Left kidney (tissue), 2 donors: ENCODE measurements around the gene SORBS1. TPM values are rescaled to one million over a fixed set of nuclear protein-coding genes. Genes with fewer than 3 reads are reported as not detected.
A peak's percentile ranks its signal among the peaks of the same experiment; 100 is the strongest.

Experiments used
- DNase-seq: peaks from one replicate; pipeline ENCODE4 v3.0.0-alpha.2; 2013
- polyA plus RNA-seq: library from polyadenylated mRNA; unstranded; fragments of 120-200 nt; gene quantifications from one replicate; pipeline ENCODE4 v1.2.1, GENCODE V29; 2013; ENCODE audit not compliant: insufficient read length

The SORBS1 gene
- polyA plus RNA-seq, 1 donor, result 41.7 TPM

DNA sequence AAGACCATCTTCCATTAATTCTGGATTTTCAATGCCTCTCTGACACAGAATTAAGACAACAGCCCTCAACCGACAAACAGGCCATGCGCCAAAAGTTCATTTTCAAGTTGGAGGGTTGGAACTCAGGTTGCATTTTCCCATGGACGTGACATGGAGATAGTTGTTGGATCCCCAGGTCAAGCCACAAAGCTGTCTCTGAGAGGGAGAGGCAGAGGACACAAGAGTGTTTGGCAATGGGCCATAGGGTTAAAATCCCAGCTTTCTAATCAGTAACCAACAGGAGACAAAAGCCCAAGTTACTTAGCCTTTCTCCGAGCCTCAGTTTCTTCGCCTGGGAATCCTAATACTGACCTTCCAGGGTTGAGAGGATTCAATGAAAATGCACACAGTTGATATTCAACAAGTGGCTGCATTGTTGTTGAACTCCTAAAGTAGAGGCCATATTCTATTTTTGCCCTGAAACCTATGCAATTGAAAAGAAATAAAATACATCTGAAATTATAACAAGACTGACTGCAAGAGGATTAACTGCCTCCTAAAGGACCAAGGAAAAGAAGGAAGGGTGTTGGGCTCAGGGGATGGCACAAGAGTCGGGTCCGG, 44.3 kb downstream of the SORBS1 start:
- no peak for DNase-seq

GRCh38 chr10:95513941-95514392, 47.2 kb downstream of the SORBS1 start:
- no peak for DNase-seq

DNA sequence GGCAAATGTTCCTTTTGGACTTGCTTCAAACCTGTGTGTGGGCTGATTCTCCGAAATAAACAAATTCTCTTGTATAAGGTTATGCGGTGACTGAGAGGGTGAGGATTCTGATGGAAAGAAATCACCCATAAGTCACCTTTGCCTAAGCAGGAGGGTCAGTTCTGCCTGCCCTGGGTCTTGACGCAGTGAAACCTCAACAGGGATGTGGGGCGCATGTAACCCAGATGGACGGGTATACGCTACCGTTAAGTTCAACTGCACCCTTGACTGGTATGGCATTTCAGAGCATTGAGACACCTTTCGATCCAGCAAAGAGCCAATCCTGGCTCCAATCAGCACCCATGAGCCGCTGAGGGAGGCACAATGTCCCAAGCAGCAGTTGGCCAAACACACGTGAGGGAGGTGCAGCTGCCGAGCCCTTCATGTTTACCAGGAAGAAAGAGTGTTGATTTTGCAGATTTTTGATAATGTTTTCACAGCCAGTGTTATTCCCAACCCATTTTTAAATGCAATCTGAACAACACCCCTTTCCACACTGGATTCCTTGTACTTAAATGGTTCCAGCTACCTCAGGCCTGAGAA, 48.1 kb downstream of the SORBS1 start:
- no peak for DNase-seq

DNA sequence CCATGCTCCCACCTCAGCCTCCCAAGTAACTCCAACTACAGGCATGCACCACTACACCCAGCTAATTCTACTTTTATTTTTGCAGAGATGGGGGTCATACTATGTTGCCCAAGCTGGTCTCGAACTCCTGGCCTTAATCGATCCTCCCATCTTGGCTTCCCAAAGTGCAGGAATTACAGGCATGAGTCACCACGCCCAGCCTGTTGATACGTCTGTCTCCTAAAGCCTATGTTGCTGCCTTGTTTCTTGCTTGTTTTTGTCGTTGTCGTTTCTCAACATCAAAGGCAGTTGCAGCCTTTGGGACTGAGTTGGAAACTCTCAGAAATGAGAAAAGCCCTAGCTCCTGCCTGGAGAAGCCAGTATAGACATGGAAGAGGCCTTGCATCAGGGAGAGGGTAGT, 49.9 kb downstream of the SORBS1 start:
- no peak for DNase-seq

DNA sequence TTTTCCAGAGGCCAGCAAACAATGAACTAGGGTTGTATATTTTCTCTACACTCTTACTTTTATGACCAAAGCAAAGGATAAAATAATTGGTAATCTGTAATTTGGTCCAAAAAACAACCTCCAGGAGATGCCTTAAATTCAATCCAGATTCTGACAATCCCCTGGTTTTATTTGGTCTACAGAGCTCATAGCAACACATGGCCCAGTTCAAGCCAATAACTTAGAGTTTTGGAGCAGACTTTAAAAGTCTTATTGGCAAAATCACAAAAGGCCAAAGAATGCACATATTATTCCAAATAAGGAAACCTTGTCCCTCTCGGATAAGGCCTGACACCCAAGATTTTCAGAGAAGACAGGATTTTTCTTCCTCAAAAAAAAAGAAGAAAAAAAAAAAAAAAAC, 51.9 kb downstream of the SORBS1 start:
- peak; percentile 24 for DNase-seq

DNA sequence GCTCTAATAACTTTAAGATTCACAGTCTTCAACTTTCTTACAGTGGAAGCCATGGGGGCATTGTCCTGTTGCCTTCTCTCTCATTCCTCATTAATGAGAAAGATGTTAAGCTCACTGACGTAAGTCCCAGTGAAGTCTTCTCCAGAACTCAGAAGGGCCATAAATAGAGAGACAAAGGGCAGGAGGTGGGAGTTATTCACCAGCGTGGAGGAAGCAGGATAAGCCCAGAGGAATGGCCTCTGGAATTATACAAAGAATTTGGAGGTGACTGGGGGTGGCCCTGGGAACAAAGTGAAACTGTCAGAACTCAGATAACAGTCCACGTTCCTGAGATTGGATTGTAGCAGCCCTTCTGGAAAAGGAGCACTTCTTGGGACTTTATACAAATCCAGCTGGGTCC, 52.4 kb downstream of the SORBS1 start:
- DNase-seq, result peak; percentile 31

- no peak for DNase-seq
These were observed 55.0 kb downstream of the SORBS1 start for GRCh38 chr10:95506056-95506737.

GRCh38 chr10:95505641-95506040, 55.5 kb downstream of the SORBS1 start:
- no peak for DNase-seq

DNA sequence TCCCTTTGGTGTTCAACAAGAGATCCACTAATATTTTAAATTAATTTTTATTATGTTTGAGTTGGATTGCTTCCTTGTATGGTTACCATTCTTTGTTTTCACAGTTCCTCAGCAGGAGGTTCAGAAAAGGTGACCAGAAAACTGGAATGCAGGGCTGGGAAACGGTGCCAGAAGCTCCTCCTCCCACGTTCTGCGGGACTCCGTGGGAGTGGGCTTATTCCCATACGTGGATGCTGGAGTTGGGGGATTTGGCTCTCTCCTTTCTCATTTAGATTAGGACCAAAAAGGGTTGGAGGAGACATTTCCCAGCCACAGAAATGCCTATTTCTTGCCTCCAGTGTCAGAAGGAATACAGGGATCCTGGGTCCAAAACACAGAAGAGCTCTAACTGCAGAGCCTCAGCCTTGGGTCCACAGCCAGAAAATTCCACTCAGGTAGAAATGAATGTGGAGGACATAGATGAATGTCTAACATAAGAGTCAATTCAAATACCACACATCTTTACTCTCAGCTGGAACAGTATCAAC, 56.0 kb downstream of the SORBS1 start:
- DNase-seq, result no peak

DNA sequence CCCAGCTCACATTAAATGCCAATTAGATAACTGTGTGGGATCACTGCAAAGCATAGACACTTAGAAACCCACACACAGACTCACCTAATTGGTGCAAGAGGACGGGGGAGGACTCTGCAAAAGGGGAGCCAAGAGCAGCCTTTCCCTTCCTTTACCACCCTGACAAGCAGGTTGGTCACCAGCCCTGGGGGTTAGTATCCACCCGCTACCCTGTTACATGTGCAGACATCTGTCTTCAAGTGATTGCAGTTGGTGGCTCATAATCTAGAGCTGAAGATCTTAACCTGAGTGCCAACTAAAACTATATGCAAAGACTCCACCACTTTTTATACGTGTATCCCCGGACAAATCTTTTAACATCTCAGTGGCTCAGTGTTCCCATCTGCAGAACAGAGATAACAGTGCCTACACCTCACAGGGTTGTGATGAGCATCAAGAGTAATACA, 56.9 kb downstream of the SORBS1 start:
- DNase-seq, result no peak

GRCh38 chr10:95503526-95503925, 57.6 kb downstream of the SORBS1 start:
- DNase-seq, result no peak

- DNase-seq, result no peak
These were observed 58.2 kb downstream of the SORBS1 start for GRCh38 chr10:95503001-95503400.

- DNase-seq, result no peak
These were observed 58.8 kb downstream of the SORBS1 start for GRCh38 chr10:95502377-95502776.

DNA sequence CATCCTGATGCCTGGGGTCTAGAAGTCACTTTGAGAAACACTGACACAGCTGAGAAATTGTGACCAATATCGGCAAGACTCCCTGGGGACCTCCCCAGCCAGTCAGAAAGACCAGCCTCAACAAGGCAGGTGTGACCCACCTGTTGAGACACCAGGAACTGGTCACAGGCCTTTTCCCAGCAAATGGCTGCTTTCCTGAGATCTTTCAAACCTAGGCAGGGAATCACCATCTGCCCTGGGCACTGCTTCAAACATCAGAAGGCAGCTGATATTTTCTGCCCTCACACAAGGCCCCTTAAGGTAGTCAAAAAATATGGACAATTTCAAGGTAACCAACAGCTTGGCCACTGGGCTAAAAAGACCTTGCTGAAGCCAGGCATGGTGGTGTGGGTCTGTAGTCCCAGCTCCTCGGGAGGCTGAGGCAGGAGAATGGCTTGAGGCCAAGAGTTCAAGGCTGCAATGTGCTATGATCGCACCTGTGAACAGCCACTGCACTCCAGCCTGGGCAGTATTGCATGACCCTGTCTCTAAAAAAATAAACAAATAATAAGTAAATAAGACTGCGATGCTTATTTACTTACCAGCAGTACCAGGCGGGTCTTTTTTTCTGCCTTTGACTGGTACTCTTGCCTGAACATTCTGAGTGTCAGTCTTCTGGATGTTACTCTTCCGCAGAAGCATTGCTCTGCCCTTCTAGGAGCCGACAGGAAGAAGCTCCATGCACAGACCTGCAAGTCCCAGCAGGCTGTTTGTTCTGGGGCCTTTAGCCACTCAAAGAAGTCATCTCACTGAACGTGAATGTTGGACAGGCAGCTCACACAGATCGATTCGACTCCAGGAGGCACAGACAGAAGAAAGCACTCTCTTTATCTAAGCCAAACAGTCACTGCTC, 59.7 kb downstream of the SORBS1 start:
- DNase-seq, result no peak

DNA sequence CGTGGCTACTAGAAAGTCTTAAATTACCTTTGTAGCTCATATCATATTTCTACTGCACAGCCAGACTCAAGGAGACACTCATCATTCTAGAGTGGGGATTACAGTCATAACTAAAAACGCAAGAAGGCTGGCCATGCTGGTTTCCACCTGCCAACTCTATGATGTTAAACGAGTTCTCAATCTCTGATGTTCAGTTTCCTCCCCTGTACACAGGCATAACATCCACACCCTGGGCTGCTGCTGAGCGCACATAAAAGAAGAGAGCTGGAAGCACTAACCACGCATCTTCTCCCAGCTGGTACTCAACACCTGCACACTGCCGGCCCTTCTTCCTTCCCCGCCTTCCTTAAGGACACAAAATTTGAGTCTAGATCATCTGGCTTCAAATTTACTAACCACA, 60.5 kb downstream of the SORBS1 start:
- no peak for DNase-seq

- DNase-seq, result no peak
These were observed 61.1 kb downstream of the SORBS1 start for GRCh38 chr10:95500097-95500496.

- DNase-seq, result no peak
These were observed 61.6 kb downstream of the SORBS1 start for GRCh38 chr10:95499482-95499989.

GRCh38 chr10:95496951-95497350, 64.2 kb downstream of the SORBS1 start:
- DNase-seq, result no peak

- DNase-seq, result no peak
These were observed 64.8 kb downstream of the SORBS1 start for GRCh38 chr10:95496246-95496911.

GRCh38 chr10:95493862-95494261, 67.3 kb downstream of the SORBS1 start:
- DNase-seq, result no peak

DNA sequence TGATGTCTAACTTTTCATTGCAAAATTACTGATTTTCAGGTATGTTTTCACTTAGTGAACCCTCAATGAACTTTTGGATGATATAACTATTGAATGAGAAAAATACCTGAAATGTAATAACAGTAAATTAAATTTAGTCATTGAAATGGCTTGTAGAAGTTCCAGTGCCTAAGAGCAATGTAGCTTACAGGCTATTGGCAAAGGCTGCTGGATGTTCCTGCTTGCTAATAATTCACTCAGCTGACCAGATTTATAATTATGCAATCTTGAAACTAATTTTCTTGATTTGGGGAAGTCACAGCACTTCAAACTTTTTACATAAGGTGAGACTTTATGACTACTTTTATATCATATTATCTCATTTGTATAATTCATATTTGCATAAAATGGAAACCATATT, 73.2 kb downstream of the SORBS1 start:
- DNase-seq, result no peak
